H1 (cell line): ENCODE data around the gene SLC6A7. TPM values are rescaled to one million over a fixed set of nuclear protein-coding genes. Genes with fewer than 3 reads are reported as not detected.

Experiments used
- HDAC2 ChIP-seq, 2 experiments: fragments of 300-600 bp in 1 of 2; sonication (generic) in 1 of 2; IDR thresholded peaks; 2 replicates each; pipeline ENCODE4 v1.6.1; 2011 to 2012; ENCODE audit warnings: low read depth in 2 of 2, low read length in 2 of 2, mild to moderate bottlenecking in 2 of 2, moderate library complexity in 2 of 2, borderline replicate concordance in 1 of 2, inconsistent platforms in 1 of 2
- RBBP5 ChIP-seq: IDR thresholded peaks from 2 replicates; pipeline ENCODE4 v1.7.1; 2012; ENCODE audit warnings: low read depth, mild to moderate bottlenecking, inconsistent platforms, low read length, moderate library complexity, borderline replicate concordance
- TAF7 ChIP-seq: optimal IDR thresholded peaks from 2 replicates; pipeline ENCODE3; 2011; ENCODE audit warnings: low read depth, mild to moderate bottlenecking, inconsistent platforms, low read length, moderate library complexity, borderline replicate concordance
- polyA plus RNA-seq, 7 experiments: library from polyadenylated mRNA; depleted of rRNA in 3 of 7; stranded (reverse) in 5 of 7; unstranded in 2 of 7; fragments of >200 nt in 5 of 7; fragments of 200-250 nt in 2 of 7; gene quantifications; 1 replicate in 5 of 7; 2 replicates in 1 of 7; 4 replicates in 1 of 7; pipeline versions ENCODE4 v1.2.1 to v1.2.3, GENCODE V29; 2011 to 2013; ENCODE audit warnings: missing spikeins in 2 of 7, mixed read lengths in 2 of 7
- total RNA-seq: library from RNA; stranded (reverse); fragmentation: NEBNext Ultra II Directional; extraction: Animal tissue kit (Norgen Biotek cat#: 25700); gene quantifications from 2 replicates; pipeline ENCODE4 v1.2.1, GENCODE V29; 2021

The SLC6A7 gene
- total and polyA plus RNA-seq, 2 of the 8 experiments (the other 6 are each of a cell fraction or from before 2014, with no cell fraction given), result 0.07 to 0.12 TPM

- TF ChIP-seq TAF7 (no peak), RBBP5 (no peak), HDAC2 (IDR thresholded peaks at IDR 0.05; ENCODE audit: borderline replicate concordance in 1 of 2, low read depth in 2 of 2, low read length in 2 of 2) (no peak)
These were observed 55.9 kb downstream of the SLC6A7 start (continued) for GRCh38 chr5:150245808-150246207.
